ENCODE data around the gene ZFAND3. TPM values are rescaled to one million over a fixed set of nuclear protein-coding genes. Genes with fewer than 3 reads are reported as not detected.
"Not testable (repeated sequence)": the region's sequence is repeated elsewhere in the genome, so short reads cannot be mapped to it uniquely, and the experiment has no call there.

Gene ZFAND3
- total RNA-seq, 1 donor from 2014 or later: 50.7 TPM

DNA sequence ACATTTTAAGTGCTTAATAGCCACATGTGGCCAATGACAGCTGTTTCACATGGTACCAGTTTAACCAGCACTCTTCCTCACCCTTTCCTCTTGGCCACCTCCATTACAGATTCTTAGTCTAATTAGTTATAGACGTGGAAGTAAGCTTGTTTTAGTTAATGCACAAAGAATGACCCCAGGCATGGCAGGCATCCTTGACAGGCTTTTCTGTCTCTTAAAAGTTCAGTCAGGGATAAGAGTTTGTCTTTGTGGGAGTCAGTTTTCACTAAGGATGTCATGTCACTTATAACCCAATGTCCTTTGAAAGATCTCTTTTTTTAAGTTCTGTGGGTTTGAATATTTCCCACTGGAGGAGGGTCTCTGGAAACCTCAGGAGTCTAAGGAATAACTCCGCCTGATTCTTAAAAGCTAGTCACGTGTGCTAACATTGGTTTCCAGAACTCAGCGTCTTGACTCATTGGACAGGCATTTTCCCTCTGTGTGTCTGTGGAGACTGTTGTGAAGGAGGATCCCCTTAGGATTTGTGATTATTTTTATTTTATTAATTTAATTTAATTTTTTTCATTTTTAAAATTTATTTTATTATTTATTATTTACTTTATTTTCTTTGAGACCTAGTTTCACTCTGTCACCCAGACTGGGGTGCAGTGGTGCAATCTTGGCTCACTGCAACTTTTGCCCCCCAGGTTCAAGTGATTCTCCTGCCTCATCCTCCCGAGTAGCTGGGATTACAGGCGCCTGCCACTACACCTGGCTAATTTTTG is 171.4 kb downstream of the ZFAND3 start:
- DNase-seq (ENCODE audit: extremely low read depth, low read depth, low spot score): no peak

GRCh38 chr6:37992749-37993148 is 173.2 kb downstream of the ZFAND3 start:
- DNase-seq (ENCODE audit: extremely low read depth, low read depth, low spot score): no peak

DNA sequence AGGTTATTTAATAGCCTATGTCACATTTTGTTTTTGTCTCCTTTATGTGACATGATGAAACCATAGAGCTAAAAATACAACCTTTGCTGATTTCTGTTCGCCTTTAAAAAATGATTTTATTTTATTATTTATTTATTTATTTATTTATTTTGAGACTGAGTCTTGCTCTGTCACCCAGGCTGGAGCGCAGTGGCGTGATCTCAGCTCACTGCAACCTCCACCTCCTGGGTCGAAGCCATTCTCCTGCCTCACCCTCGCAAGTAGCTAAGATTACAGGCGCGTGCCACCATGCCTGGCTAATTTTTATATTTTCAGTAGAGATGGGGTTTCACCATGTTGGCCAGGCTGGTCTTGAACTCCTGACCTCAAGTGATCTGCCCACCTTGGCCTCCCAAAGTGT is 173.7 kb downstream of the ZFAND3 start:
- DNase-seq (ENCODE audit: extremely low read depth, low read depth, low spot score): not testable (repeated sequence)

DNA sequence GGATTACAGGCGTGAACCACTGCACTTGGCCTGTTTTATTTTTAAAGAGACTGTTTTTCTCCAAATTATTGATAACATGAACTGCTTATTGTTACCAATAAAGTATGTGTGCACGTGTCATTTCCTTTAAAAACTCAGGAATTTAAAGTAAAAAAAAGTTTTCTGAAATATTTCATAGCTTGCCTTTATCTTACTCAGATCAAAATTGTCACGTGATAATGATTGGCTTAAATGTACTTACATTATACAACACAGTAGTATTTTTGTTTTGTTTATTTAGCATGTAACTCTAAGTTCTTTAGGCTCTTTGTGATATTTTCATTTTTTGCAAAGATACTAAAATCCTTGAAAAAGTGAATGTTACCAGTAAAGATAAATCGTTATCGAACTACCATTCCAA is 174.1 kb downstream of the ZFAND3 start:
- no peak for DNase-seq (ENCODE audit: extremely low read depth, low read depth, low spot score)

DNA sequence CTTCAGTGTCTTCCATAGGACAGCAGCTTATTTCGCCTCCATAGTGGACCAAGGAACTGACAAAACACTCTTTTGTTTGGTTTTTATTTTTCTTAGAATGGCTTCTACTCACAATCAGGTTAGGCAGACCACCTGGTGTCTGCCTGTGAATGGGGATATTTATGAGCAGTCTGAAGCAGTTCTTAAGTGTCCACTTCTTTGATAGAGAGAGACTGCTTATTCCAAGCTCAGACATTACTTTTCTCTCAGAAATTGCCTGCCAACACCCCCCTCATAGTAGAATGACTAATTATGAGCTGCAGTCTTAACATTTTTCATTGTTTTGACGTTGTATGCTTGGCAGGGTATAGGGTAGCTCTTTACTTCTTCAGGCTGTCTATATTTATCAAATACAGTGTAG is 174.7 kb downstream of the ZFAND3 start:
- no peak for DNase-seq (ENCODE audit: extremely low read depth, low read depth, low spot score)

GRCh38 chr6:37998366-37998765 is 178.8 kb downstream of the ZFAND3 start:
- no peak for DNase-seq (ENCODE audit: extremely low read depth, low read depth, low spot score)

DNA sequence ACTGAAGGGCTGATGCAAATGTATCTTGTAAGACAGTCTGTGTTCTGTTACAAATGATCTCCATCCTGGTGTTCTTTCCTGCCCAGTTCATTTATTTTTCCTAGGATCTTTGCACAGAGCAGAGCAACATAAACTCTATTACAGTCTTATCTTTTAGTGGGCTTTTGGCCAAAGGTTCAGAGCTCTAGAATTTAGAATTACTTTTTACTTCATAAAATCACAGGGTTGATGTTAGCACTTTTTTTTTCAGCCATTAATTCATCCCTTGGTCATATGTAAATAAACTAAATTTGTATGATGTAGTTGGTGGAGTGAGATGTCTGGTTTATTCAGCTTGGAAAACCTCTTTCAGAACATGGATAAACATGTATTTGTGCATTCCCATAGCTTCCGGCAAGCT is 181.9 kb downstream of the ZFAND3 start:
- no peak for DNase-seq (ENCODE audit: extremely low read depth, low read depth, low spot score)

DNA sequence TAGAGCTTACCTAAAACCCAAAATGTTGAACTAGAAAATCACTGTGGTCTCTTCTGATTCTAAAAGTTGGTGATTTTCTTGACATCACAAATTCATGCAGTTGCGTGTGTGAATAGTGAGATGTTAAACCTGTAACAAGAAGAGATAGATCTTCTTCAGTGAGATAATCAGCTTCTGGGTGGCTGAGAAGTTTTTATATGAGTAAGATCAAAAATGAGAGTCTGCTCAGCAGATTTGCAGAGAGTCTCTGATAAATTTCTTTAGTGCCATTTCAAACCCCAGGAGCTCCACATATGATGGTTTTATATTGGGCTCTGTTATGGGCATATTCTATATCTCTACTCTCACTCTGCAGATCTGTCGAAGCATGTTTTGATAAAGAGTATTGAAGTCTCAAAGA is 185.4 kb downstream of the ZFAND3 start:
- DNase-seq (ENCODE audit: extremely low read depth, low read depth, low spot score): no peak

DNA sequence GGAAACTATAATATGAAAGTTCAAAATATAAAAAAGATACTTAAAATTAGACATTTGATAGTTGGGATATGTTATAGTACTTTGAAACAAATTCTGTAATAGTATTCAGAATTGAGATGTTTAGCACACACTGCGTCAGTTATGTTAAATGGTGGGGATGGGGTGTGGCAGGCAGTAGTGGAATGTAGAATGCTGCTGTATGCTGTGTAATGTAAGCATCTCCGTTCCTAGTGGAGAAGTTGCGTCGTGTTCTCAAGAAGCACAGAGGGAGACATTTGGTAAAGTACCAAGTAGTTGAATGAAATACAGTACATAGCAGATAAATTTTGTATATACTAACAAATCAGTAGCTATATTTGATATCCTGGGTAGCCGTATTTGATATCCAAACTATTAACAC is 192.4 kb downstream of the ZFAND3 start:
- DNase-seq (ENCODE audit: extremely low read depth, low read depth, low spot score): no peak

GRCh38 chr6:38012573-38012972 is 193.0 kb downstream of the ZFAND3 start:
- no peak for DNase-seq (ENCODE audit: extremely low read depth, low read depth, low spot score)

DNA sequence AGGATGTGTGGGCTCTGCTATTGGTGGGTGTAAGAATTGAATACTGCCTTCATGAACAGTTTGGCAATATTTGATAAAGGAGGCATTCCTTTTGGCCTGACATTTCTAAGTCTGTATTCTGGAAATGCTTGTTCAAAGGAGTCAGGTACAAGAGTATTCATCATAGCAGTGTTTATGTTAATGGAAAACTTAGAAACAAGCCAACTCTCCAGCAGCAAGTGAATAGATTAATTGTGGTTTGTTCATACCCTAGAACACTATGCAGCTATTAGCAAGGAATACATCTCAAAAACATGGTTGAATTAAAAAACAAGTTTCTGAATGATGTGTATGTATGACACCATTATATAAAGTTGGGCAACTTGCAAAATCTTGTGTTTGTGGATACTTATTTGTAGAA is 195.8 kb downstream of the ZFAND3 start:
- DNase-seq (ENCODE audit: extremely low read depth, low read depth, low spot score): no peak

DNA sequence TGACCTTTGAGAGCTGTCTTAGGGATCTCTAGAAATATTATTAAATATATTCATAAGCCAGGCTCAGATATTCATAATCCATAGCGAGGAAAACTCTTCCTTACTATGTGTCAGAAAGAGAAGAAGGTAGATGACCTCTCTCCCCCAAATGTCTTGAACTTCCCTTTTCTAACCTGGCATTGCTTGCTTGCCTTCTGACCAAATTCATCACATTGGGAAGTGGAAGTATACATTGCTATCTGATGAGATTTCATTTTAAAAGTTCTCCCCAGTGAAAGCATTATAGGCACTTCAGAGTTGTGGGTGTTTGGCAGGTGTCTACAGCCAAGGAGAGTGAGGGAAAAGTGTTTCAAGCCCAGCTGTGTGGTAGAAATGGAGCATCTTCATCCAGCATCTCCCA is 197.3 kb downstream of the ZFAND3 start:
- DNase-seq (ENCODE audit: extremely low read depth, low read depth, low spot score): no peak

DNA sequence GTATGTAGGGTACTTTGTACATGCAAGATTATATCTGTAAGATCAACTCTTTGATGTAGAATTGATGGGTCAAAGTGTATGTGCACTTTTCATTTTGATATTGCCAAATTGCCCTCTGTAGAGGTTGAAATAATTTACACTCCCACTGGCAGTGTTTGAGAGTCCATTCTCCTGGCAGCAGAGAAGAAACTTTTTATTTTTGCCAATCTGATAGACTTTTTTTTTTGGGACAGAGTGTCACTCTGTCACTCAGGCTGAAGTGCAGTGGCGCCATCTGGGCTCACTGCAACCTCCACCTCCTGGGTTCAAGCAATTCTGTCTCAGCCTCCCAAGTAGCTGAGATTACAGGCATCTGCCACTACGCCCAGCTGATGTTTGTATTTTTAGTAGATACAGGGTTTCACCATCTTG is 199.2 kb downstream of the ZFAND3 start:
- no peak for DNase-seq (ENCODE audit: extremely low read depth, low read depth, low spot score)

GRCh38 chr6:38020593-38020992 is 201.1 kb downstream of the ZFAND3 start:
- DNase-seq (ENCODE audit: extremely low read depth, low read depth, low spot score): no peak

DNA sequence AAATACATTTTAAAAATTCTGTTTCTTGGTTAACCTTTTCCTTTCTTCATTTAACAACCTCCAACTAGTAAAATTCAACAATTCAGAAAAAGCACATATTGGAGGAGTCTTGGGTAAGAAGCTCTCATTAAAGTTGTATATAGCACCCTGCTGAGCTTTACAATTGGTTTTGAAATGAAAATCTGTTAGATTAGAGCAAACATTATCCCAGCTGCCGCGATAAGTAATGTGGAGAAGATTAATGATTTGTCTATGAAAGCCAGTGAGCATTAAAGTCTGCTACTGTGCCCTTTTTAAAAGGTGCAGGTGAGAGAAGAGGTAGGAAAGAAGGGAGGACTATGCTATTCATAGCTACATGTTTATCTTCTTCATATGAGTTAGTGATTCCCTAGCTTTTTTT is 201.5 kb downstream of the ZFAND3 start:
- DNase-seq (ENCODE audit: extremely low read depth, low read depth, low spot score): no peak

GRCh38 chr6:38021571-38021970 is 202.0 kb downstream of the ZFAND3 start:
- no peak for DNase-seq (ENCODE audit: extremely low read depth, low read depth, low spot score)

GRCh38 chr6:38022688-38023087 is 203.2 kb downstream of the ZFAND3 start:
- DNase-seq (ENCODE audit: extremely low read depth, low read depth, low spot score): no peak

DNA sequence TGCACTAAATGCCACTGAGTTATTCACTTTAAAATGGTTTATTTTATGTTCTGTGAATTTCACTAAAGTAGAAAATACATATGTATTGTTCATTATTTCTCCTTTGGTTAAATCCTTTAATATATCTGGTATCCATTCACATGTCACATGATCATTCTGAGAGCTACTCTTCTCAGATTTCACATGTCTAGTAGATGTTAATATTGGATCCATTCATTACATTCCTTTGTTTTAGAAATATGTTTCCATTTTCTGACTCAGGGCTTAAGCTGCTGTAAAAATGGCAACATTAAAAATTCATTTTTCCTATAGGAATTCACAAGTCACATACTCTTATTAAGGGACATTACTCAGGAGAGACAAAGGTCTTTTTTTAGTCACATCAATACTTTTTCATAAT is 205.4 kb downstream of the ZFAND3 start:
- no peak for DNase-seq (ENCODE audit: extremely low read depth, low read depth, low spot score)

GRCh38 chr6:38025451-38025850 is 205.9 kb downstream of the ZFAND3 start:
- no peak for DNase-seq (ENCODE audit: extremely low read depth, low read depth, low spot score)

GRCh38 chr6:38027685-38028373 is 208.3 kb downstream of the ZFAND3 start:
- DNase-seq (ENCODE audit: extremely low read depth, low read depth, low spot score): no peak

DNA sequence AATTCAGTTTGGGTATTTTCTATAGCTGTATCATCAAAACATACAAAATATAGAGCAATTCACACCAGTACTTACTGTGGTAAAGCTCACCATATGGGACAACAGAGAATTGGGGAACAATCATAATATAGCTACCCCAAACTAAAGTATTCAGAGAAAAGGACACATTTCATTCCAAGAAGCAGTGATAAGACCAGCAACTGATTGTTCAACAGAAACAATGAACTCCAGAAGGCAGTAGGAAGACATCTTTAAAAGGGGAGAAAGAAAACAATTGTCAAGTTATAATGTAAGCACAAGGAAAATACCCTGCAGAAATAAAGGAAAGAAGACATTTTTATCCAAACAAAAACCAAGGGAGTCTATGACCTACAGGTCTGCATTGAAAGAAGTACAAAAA is 210.9 kb downstream of the ZFAND3 start:
- no peak for DNase-seq (ENCODE audit: extremely low read depth, low read depth, low spot score)

DNA sequence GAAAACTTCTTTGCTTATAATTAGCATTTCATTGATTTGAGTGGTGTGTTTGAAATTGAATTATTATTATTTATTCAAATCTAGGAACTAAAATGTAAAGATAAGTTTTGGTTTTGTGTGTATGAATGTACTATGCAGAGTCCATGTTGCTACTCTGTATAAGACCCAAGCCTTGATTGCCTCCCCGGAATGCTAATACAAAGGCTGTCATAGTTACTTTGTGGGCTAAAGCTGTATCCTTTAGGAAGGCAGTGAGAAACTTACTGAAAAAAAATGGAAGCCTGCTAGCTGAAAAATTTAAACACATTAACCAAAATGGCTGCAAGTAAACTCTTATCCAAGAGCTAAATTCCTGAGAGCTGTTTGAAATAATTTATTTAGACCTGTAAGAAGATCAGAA is 213.3 kb downstream of the ZFAND3 start:
- no peak for DNase-seq (ENCODE audit: extremely low read depth, low read depth, low spot score)
